Stimulated activated CD4-positive, alpha-beta T cell treated with anti-CD3 and anti-CD28 coated beads, Interleukin-1b, Interleukin-23, amount 100 ng/mL, for 48 hours (primary cell): ENCODE results near the gene GRAMD2A.

Experiments used
- DNase-seq: peaks from one replicate; pipeline ENCODE4 v3.0.0-alpha.2; 2020

The GRAMD2A gene

DNA sequence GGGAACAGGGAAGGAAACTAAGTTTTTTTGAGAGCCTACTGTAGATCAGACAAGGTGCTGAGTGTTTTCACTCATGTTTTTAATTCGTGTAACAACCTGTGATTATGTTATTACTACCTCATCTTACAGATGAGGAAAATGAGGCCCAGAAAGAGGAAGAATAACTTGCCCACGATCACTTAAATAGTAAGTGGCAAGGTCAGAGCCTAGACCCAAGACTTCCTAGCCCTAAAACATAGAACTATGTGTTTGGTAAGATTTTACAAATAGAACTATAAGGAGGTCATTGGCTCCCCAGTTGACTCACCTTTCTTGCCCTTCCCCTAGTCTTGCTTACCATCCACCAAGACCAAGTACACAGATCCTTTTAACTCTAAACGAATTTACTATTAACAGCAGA, 65.7 kb downstream of the GRAMD2A start:
- DNase-seq, result no peak

DNA sequence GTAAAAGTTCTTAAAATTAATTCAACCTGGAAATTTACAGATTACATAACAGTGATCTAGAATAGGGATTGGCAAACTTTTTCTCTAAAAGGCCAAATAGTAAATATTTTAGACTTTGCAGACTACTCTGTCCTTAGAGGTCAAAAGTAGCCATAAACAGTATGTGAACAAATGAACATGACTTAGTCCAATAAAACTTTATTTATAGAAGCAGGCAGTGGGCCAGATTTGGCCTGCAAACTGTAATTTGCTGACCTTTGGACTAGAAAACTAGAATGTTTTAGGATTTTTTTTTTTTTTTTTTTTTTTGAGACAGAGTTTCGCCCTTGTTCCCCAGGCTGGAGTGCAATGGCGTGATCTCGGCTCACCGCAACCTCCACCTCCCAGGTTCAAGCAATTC, 67.3 kb downstream of the GRAMD2A start:
- no peak for DNase-seq

DNA sequence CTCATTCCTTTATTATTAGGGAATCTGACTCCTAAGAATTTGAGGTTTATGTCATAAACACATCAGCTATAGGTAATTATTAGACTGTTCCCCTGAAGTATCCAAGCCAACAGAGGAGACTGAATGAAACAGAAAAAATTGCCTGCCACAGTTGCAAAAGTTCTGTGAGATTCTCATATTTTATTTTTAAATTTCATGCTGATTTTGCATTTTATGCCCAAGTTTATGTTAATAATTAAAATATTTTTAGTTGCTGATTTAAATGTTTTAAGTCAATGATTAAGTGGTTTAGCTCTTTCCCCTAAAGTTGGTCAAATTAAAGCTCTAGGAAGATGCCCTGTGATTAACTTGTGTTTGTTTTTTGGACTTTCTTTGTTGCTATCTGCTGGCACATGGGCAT, 69.2 kb downstream of the GRAMD2A start:
- no peak for DNase-seq

DNA sequence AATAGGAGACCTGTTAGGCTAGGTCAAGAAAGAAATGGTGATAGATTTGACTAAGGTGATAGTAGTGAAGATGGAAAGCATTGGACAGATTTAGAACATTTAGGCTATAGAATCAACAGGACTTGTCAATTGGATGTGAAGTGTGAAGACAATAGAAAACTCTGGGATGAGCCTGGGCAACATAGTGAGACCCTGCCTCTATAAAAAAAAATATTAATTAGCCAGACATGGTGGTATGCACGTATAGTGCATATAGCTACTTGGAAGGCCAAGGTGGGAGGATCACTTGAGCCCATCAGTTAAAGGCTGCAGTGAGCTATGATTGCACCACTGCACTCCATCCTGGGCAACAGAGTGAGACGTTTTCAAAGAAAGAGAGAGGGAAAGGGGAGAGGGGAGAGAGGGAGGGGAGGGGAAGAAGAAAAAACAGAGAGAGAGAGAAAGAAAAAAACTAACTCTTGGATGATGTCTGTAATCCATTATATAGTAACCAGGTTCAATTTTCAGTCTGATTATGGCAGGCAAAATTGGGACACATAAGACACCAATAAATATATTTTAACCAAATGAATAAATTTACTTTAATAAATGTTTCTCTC, 69.8 kb downstream of the GRAMD2A start:
- DNase-seq, result no peak

DNA sequence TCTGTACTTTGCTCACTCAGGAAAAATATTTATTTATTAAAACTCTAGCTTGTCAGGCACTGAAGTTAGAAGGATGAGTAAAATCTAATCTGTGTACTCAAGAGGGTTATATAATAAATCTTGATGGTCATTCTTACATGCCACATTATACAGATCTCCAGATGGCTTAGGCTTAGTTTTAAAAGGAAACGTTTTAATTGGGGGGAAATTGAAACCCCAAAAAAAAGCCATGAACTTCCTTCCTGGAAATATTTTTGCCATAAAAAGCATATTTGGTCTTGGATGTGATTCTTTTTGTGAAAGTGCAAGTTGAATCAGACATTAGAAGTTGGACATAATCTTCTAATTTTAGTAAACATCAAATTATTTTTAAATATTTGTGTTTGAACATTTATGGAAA, 73.4 kb downstream of the GRAMD2A start:
- no peak for DNase-seq

DNA sequence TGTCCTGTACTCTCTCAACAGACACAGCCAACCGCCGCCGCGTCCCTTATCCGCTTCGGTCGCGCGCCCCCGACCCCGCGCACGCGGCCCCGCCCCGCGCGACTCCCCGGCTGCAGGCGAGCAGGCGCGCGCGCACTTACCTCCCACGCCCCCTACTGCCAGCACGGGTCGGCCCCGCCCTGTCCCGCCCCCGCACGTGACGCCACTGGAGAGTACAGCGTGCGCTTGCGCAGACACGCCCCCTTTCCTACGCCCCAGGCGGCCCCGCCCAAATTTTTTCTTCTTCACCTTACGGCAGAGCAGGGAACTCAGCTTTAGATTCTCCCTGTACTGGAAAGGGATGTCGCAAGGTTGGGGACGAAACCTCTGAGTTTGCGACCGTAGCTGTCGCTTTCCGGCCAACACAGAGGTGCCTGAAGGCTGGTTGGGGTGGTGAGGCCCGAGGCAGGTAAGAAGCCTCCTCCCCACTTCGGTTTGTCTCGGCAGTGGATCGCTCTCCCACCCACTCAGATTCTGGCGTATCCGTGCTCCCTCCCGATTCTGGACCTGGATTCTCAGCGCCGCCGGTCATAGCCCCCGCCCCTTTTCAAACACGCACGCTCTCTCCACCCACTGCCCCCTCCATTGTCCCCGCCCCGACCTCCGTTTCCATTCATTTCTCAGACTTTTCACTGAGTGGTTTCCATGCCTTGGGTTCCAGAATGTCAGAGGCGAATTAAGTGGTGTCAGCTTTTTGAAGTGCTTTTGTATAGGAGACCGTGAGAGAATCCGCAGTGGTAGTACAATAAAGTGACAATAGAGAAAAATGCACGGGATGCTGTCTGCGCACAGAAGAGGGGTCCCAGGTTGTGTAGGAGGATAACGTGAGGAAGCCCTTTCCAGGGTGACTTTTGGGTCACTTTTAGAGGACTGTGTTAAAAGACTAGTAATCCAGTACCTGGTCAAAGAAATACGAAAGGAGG, 79.3 kb downstream of the GRAMD2A start, which contains the start of the genes MYO9A and SENP8:
TSS of gene MYO9A (minus strand) at position 134 of the 962 bp plus-strand sequence. CDS start 71,587 bp downstream, outside the sequence.
TSS of gene SENP8 (plus strand) at position 387 of the 962 bp plus-strand sequence. CDS start 21,221 bp downstream, outside the sequence.
- peak; percentile 99 for DNase-seq

DNA sequence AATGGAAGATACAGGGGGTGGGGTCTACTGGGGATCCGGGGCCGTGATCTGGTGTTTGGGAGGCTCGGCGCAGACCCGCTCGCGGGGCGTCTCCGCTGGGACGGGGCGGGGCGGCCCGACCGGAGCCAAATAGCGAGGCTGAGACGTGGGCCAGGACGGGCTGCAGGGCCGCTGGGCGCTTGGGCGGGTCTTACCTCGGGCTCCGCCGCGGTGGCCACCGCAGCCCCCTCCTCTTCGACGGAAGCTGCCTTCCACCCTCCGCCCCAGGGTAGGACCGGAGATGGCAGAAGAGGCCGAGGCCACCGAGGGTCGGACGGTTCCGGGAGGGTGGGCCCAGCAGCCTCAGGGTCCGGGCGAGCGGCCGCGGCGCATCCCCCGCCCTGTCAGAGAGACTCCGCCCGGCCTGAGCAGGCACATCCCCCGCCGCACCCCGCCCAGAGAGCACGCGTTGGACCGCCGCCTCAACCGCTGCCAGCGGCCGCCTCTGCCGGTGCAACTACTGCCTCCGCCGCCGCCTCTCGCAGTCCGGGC, 80.0 kb downstream of the GRAMD2A start:
- peak; percentile 72 for DNase-seq

DNA sequence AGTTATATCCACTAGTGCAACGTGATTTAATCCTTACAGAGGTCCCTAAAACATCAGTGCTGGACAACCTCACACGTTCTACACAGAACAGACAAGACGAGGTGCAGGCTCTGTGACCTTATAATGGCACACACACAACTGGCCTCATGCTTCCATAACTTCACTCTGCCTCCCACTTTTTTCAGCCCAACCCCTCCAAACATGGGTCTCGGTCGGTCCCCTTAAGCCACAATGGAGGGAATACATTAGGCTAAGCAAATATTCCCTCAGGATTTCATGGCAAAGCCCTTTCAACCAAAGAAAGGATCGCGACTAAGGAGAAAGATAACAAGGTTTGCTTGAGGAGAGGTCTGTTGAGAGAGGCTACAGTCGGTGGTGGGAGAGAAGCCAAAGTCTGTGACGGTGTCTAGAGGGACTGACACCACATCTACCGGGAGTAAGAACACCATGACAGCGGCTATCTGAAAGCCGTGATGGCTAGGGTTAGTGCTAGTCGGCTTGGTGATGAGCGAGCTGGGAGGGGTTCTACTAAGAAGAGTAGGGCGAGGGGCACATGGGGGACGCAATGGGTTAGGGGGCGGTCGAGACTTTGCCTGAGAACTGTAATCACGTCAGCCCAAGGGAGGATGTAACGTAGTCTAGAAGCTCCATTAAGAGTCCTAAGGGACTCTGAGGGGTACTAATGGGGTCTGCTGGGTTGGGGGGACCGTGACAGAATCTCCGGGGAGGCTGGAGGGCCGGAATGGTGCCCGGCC, 80.7 kb downstream of the GRAMD2A start:
- no peak for DNase-seq

DNA sequence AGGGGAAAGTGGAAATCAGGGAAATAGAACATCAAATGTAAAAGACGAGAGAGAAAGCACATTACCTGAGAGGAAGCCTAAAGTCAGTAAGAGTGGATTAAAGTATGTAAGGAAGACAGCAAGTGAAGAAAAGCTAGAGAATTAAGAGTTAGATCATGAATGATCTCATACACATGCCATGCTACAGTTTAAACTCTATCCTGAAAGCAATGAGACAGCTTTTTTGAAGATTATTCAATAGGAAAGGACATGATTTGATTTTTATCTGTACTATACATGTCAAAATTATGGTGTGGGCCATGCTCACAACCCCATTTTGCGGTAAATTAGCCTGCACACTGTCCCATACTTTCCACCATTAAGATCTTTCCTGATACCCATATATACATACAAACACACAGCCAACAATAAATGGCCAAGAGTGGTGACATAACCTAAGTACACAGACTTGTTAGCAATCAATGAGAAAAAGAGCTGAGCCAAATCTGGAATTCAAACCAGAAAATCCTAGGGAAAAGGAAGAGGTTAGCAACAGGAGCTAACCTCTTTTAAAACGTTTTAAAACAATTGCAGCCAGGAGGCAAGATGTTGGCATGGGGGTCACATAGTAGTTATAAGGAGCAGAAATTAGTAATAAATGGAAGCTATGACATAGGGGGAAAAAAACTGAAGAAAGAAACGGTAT, 84.1 kb downstream of the GRAMD2A start:
- DNase-seq, result no peak

DNA sequence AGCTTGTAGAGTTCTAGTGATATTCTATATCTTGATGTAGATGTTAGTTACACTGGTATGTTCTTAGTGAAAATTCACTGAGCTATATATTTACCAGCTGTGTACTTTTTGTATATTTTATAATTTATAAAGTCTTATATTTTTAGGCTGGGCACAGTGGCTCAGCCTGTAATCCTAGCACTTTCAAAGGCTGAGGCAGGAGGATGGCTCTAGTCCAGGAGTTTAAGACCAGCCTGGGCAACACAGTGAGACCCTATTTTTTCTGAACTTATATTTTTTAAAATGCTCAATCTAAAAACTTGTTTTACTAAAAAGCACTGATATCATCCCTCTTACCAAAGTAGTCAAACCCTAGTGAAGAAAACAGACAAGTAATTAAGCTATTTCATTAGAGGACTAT, 84.8 kb downstream of the GRAMD2A start:
- DNase-seq, result no peak

DNA sequence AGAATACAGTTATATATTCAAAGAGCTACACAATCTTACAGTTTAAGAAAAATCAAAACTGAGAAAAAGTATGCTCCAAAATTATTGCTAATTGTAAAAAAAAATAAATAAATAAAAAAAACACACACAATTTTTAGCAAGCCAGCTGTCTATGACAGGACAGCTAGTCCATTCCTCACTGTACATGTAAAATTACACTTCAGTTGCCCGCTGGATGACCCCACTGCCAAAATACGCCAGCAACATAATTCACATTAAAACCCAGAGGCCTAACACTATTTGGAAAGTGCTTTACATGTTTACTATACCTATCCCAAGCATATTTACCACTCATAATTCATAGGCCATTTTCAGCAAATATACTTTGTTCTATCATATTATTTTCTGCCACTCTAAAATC, 85.5 kb downstream of the GRAMD2A start:
- no peak for DNase-seq

DNA sequence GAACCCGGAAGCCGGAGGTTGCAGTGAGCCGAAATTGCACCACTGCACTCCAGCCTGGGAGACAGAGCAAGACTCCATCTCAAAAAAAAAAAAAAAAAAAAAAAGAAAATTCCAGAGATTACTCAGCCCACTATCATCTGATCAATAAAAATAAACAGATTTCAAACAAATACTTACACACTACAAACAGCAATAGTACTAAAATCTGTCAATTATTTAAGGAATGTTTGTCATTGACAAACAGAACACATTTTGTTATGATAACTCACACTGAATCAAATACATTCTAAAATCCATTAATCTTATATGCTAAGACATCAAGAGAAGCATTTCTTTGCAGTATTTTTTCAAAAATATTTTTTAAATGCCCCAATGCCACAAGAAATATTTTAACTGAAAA, 87.2 kb downstream of the GRAMD2A start:
- DNase-seq, result no peak
